Putamen (tissue), 1 donor: ENCODE measurements around the gene NPAS3.

Experiments used
- DNase-seq: peaks from one replicate; pipeline ENCODE4 v3.0.0-alpha.2; 2016; ENCODE audit warnings: low spot score

The NPAS3 gene

DNA sequence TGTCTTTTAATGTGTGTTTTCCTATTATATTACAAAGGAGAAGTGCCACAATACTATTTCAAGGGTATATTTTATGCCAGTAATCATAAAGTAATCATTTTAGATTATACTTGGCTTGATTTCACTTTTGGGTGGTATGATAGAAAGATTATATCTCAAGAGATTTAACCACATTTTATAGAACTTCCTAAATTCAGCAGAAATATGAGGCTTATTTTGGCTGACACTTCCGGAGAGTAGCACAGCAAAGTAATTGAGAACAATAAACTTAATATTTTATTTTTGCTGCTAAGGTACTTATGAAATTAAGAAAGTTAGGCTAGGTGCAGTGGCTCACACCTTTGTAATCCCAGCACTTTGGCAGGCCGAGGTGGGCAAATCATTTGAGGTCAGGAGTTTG, 319.1 kb downstream of the NPAS3 start:
- DNase-seq, result no peak

DNA sequence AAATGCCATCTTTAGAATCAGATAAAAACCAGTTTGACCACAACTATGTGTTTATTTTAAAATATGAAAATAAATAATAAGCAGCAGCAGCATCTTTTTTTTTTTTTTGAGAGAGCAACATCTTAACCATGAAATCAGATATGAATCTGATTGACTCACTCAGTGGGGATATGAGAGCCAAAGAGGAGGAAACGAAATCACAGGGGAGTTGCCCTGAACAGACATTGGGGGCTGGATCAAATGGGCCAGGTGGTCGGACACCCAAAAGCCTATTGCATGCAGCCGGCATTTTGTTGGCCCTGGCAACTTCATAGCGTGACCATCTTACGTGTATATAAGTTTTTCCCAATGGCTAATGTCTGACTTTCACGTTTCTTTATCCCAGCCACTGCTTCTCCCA, 321.1 kb downstream of the NPAS3 start:
- DNase-seq, result no peak

DNA sequence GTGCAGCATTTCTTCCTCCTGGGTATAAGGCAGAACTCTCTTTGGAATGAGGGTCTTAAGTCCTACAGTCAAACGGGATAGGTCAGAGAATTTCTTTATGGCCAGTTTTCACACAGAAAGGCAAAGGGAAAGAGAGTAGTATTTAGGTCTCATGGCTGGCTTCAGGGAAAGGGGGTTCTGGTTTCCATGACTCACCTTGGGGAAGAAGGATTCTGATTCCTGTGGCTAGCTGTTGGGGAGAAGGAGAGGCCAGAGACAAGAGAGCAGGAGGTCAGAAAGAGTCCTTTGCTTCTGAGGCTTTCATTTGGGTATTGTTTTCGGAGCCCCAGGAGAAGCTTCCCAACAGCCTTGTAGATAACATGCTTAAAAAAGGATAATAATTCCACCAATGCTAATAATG, 332.5 kb downstream of the NPAS3 start:
- no peak for DNase-seq

DNA sequence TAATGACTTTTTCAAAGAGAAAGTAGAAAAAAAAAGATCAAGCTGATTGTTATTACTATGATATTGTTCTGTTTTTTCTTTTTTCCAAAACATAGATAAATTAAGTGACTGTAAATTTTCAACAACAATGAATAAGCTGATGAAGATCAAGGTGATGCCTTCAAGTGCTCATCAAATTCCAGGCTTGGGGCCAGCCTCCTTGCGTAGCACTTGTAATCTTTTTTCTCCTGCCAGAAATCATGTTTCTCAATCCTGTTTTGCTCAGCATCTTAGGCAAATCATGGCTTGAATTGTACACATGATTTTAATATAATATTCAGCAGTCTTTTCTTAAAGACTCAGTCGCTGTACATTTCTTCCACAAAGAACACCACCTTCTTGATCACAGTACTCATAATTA, 333.2 kb downstream of the NPAS3 start:
- no peak for DNase-seq

DNA sequence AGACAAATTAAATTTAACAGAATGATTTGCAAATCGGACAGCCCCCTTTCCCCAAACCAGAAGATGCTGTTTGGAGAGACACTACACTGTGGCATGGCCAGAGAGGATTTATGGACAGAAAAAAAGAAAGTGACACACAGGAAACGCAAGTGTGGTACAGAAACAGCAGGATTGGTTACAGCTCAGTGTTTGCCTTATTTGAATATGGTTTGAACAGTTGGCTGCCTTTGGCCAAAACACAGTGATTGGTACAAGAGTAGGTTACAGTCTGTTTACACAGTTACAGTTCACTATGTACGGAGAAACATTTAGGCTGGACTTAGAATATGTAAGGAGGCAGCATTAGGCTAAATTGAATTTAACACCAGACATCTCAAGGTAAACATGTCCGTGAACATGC, 335.3 kb downstream of the NPAS3 start:
- DNase-seq, result no peak

DNA sequence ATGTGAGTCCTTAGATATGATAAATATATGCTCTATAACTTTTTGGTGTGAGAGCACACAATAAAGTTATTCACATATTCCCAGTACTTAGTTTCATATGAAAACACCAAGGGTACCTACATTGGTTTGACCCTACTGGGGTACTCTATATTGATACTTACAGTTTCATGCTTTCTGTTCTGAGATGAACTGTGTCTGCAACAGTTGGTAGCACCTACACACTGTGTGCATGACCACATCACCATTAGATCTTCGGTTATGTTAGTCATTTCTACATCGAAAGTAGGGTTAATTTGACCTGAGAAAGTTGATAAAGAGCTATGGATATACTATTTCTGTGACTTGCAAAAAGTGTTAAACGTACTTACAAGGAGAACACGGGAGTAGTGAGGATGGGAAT, 337.2 kb downstream of the NPAS3 start:
- no peak for DNase-seq

DNA sequence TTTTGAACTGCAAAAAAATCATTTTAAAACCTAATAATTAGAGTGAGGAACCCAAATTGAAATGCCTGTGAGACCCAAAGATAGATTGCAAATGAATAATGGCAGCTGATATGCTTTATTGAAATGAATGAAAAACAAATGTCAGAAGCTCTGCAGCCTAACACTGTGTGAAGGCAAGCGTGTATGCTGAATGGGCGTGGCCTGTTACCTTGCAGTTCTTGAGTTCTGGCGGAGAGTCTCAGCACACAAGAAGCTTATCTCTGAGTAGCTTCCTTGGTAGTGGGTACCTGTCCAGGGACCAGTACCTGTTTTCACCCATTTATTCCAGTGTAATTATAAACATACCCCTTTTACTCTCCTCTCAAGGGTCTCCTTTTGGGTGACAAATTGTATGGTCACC, 341.2 kb downstream of the NPAS3 start:
- DNase-seq, result no peak

DNA sequence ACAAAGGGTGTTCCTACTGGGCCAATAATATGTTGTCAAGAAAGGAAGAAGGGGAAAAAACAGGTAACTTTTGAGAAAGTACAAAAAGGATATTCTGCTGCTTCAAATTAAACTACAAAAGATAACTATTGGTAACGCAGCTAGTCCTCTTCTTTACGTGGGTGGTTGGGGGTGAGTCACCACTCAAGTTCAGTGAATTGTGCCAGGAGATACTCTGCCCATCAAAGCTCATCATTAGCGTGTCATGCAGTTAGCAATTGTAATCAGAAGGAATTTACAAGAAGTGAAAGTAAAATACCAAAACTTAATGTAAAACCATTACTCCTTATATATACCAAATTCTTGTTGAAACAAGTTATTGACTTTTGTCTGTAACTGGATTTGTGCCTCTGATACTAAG, 342.0 kb downstream of the NPAS3 start:
- peak; percentile 49 for DNase-seq

DNA sequence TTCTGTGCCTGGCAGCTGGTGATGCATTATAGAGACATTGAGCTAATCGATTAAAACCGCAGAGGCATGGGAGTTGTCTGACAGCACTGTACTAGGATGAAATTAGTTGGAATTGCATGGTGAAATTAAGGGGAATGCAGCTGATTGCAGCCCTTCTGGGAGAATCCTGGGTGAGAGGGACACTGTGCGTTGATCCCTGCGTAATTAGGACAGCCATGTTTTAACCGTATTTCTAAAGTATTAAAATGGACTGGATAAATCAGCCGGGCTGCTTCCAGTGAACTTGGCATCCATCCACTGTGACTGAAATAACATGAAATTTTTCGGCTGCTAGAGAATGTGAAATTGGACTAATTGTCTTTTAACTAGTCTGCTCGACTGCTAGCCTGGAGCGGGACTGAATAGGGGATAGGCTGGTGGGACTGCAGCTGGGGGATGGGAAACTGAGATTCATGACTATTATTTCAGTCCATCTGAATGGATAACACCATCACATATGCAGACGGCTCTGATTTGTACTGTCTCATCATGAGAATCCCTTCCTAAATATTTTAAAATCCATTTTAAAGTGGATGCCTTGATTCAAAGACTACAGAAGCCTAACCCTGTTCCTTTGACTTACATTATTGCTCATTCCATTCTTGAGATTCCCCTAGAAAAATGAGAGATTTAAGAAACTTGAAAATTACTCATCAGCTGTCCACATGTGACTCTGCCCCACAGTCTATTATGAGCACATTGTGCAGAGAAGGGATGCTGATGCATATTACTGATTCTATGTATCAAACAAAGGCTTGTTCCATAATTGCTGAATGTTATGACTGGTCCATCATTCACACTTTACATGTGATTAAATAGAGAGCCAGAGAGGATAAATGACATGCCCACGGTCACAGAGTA, 343.9 kb downstream of the NPAS3 start:
- no peak for DNase-seq

DNA sequence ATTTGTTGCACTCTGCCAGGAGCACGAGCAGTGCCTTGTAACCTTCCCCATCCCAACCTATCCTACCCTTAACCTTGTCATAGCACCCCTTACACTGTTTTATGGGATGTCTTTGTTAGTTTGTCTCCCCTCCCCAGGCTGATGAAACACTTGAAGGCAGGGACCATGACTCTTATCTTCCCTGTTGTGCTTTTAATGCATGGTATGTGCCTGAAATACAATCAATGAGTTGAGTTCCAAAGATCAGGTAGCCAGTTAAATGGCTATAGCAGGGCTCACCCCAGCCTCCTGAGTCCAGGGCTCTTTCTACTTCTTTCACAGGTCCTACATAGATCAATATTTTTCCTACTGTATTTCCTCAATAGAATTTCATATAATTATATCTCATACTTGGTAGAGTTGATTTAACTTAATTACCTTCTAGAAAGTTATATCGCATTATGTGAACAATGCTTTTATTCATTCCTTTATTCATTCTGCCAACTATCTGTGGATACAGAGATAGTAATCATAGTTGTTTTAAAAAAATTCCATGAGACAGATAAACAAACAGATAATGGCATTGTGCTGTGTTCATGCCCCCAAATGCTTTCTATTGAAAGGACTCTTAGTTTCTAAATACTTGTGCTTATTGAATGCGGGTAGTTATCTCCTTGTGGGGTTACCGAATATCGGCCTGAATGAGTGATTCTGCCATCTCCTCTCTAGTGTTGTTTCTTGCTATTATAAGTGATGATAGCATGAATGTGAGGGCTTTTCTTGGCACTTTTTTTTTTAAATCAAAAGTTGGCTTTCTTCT, 347.4 kb downstream of the NPAS3 start:
- no peak for DNase-seq

DNA sequence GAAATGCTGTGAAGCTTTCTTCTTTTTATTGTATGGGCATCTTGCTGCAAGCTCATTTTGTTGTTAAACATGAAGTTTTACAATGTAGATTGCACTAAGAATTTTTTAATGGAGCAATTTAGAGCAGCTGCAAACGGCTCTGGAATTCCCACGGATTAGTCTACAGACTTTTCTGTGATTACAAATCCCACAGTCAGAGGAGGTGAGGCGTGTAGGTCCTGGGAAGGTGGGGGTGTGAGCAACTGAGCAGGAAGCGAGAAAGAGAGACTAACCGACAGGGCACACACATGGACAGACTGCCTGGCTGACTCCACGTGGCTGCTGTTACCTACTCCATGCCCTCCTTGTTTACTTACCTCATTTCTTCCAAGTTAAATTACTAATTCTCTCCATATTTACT, 348.5 kb downstream of the NPAS3 start:
- no peak for DNase-seq

DNA sequence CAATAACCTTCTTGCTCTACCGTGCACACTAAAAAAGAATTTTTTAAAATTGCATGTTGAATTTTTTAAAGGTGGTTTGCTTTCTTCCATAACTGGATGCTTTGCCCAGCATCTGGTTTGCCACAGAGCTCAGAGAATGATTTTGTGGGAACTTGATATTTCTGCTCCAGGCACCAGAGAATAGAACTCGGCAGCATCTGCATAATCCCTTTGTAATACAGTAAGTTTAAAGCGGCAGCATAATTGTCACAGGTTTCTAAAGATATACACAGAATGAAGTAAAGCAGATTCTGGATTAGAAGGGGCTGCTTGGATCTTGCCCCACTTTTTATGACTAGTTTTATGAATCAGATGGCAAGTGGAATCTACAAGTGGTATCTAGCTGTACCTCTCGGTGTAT, 352.0 kb downstream of the NPAS3 start:
- no peak for DNase-seq

DNA sequence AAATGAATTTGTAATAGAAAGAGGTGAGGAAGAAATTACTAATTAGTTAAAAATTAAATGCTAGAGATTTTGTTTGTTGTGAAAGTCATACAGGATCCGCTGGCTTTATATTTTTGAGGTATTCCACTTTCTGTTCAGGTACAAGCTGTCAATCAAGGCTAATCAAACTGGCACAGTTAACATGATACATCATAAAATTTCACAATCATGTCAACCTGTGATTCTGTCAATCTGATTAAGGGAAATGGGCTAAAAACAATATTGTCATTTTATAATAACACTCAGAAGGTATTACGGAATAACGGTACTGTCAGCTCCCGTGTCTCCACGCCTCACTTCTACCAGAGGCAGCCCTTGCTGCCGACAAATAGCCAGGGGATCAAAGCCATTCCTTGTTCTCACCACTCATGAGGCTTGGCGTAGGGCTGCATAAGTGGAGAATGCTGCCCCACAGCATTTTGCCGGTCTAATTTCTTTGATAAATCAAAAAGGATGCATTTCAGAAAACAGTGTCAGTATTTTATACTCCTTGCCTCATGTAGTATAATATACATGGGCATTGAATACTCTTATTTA, 352.9 kb downstream of the NPAS3 start:
- DNase-seq, result no peak

DNA sequence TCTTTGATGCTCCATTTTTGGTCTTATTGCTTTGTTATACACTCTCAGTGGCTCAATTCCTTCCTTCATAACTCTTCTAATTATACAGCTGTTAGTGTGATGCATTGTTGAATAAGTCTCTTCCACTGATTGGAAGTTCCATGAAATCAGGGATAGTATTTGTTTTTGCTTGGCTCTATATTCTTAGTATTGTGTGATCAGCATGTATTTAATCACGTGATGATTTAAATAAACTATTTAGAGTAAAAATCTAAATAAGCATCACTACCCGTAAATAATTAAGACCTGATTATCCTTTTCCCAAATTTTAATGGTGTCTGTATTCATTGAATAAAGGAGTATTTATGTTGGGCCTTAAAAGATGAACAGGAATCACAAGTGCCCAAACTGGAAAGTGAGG, 355.7 kb downstream of the NPAS3 start:
- DNase-seq, result no peak

DNA sequence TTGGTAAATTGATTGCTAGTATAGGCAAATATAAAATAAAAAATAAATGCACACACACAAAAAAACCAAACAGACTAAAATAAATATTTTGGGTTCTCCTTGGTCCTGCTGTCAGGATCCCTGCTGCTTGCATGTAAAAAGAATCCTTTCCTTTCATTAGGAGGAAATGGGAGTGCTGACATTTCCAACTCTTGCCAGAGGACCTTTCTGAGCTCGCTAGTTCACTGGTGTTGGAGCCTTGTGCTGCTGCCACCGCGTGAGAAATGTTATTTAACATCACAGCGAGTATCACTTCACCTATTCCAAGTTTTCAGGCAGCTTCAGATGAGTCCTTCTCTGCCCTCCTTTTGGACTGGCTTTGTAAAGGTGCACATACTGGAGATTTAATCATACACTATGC, 358.9 kb downstream of the NPAS3 start:
- DNase-seq, result no peak

DNA sequence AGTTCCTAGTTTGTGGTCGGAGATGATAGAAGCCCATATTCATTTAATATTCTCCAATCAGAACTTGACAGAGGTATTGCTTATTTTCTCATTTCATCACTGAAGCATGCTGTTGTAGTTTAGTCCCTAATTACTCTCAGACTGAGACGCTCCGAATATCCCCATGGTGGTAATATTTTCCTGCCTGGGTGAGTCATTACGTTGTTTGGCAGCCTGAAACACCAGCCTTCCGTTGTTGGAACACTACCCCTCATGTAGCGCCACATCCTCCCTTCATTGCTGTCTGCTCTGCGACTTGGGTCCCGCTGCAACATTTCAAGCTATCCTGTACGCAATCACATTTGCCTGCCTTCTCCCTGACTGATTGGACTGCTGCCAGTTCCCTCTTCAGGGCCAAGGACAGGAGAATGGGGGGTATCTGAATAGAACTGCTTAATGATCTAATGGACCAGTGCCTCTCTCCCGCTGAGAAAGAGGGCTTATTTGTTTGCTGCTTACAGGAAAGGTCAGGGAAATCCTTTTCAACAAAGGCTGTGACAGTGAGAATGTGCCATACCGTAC, 369.1 kb downstream of the NPAS3 start:
- DNase-seq, result peak; percentile 25

DNA sequence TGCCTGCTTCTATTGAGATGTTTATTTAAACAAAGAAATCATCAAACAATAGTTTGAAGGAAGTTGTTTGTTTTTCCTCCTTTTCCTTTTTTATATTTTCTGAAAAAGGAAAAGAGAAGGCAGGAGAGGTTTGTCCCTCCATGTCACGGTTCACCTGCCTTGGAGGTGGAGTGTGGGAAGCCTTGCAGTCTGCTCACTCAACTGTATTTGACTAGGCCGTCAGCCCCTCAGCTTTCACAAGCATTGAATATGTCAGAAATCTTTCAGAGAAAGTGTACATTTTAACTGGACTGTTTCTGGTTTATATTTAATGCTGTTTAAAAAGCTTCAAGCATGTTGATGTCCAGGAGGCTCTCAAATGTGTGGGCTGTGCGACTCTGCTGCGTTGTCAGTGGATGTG, 370.4 kb downstream of the NPAS3 start:
- DNase-seq, result no peak

DNA sequence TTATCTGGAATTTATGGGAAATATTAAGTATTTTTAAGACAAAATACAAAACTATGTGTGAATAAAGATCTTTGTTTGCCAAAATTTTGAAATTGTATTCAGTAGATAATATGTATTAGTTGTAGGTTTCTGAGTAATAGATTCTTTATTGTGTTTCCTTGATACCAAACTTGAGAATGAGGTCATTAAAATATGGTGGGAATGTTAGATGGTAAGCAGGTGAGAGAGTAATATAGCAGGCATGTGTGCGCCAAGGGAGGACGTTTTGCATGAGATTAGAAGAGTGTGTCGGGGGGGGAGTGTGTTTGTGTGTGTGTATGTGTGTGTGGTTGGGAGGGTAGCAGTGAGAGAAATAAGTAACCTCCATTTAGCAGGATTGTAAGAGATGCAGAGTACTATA, 376.5 kb downstream of the NPAS3 start:
- DNase-seq, result no peak

DNA sequence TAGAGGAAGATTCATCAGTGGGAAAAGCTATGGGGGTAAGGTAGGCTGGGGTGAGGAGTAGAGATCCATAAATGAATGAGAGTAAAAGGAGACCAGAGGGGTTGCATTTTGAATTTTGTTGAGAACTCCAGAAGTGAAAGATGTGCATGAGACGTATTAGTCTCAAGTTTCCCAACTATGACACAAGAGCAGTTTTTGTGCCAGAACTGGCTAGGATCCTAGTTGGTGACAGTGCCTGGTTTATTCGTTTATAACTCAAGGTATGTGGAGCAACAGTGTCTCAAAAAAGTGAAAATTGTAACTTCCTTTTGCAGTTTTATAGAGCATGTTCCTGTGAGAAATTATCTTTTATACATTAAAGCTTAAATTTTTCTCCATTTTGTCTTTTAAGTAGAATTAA, 377.0 kb downstream of the NPAS3 start:
- no peak for DNase-seq

DNA sequence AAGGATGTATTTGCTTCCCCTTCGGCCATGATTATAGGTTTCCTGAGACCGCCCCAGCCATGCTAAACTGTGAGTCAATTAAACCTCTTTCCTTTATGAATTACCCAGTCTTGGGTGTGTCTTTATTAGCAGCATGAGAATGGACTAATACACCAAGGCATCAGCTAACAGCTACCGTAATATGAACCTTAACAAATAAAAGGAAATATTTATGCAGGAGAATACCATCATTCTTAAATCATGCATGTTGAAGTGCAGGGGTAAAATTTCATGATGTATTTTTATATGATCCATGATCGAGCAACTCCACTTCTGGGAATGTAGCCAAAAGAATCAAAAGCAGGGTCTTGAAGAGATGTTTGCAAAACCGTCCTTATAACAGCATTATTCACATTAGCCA, 379.0 kb downstream of the NPAS3 start:
- no peak for DNase-seq

DNA sequence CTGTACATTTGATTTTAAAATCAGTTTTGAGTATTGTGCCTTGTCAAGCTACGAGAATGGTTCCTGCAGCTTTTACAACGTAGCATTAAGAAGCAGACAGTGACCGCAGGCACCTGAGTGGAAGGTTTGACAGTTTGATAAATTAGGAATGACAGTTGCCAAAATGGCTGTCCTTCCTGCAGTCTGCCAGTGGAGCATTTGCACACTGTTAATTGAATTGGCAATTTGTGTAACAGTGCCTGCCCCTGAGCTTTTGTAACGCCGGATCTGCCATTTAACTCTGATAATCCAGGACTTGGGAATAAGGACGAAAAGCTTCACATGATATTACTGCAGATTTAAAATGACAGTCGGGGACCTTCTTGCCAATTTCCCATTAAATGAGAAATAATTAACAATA, 385.3 kb downstream of the NPAS3 start:
- DNase-seq, result no peak

DNA sequence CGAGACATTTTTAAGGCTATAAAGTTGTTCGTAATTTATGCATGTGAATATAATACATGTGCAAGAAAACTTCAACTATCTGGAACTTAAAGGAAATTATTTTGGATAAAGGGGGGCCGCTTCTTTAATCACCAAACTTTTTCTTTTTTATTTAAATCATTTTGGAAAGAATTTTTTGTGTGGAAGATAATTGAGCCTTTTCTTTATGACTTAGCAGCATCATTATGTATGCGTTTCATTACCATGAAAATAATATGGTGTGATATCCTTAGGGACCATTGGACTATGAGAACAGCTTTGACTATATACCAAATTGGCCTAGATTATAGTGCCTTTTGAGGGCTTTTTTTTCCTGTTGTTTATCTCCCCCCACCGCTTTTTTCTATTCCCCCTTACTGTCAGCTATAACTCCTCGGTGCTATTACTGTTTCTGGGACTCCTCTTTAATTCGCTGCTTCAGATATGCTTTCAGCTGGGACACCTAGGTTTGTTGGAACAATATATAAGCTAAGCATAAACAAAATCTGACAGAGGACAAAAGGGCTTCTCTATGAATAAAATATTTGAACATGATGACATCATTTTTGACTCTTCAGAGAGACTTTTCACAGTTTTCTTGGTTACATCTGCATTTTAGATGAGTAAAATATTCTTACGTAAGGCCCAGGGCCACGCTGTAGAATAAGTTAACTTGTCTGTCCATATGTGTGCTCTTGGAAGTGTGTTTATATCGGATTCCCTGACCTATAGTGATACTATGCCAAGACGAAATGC, 392.7 kb downstream of the NPAS3 start:
- no peak for DNase-seq
